ENCODE data around the gene CASTOR1.

DNA sequence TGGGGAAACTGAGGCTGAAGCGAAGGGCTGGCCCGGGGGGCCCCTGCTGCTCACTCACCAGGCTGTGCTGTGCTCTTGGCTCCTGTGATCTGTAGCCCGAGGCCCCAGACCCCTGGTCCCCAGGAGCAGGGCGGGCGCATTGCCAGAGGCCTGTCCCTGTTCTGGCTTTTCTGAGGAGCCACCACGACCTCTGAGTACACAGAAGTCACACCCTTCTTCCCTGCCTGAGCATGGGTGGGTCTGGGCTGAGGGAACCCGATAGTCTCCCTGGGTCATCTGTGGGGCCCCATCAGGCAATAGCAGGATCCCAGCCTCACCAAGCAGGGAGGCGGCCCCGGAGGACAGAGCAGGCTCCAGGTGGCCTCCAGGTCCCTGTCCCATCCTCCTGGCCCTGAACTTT lies 5.1 kb downstream of the CASTOR1 start:
- TF ChIP-seq ZNF501 (tag by site-specific recombination; IDR thresholded peaks at IDR 0.05) (no peak), ZBTB7A (tag by site-specific recombination; IDR thresholded peaks at IDR 0.05; ENCODE audit: low read depth) (no peak), ZSCAN23 (tag by site-specific recombination; IDR thresholded peaks at IDR 0.05) (no peak), ZNF274 (IDR thresholded peaks at IDR 0.05; ENCODE audit: low read length) (no peak), ZNF274 (tag by site-specific recombination; IDR thresholded peaks at IDR 0.05; ENCODE audit: borderline replicate concordance) (no peak), ZBTB1 (tag by site-specific recombination; IDR thresholded peaks at IDR 0.05) (no peak), GLI2 (tag by site-specific recombination; IDR thresholded peaks at IDR 0.05; ENCODE audit: borderline replicate concordance, low read depth) (no peak), ZNF558 (tag by site-specific recombination; IDR thresholded peaks at IDR 0.05) (no peak), ZNF223 (tag by site-specific recombination; IDR thresholded peaks at IDR 0.05) (no peak), ZNF211 (tag by site-specific recombination; IDR thresholded peaks at IDR 0.05; ENCODE audit: low read depth) (no peak)
- TF ChIP-seq, protein P1, sequence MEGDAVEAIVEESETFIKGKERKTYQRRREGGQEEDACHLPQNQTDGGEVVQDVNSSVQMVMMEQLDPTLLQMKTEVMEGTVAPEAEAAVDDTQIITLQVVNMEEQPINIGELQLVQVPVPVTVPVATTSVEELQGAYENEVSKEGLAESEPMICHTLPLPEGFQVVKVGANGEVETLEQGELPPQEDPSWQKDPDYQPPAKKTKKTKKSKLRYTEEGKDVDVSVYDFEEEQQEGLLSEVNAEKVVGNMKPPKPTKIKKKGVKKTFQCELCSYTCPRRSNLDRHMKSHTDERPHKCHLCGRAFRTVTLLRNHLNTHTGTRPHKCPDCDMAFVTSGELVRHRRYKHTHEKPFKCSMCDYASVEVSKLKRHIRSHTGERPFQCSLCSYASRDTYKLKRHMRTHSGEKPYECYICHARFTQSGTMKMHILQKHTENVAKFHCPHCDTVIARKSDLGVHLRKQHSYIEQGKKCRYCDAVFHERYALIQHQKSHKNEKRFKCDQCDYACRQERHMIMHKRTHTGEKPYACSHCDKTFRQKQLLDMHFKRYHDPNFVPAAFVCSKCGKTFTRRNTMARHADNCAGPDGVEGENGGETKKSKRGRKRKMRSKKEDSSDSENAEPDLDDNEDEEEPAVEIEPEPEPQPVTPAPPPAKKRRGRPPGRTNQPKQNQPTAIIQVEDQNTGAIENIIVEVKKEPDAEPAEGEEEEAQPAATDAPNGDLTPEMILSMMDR (tag by site-specific recombination; IDR thresholded peaks at IDR 0.05): no peak
- TF ChIP-seq, protein P2, sequence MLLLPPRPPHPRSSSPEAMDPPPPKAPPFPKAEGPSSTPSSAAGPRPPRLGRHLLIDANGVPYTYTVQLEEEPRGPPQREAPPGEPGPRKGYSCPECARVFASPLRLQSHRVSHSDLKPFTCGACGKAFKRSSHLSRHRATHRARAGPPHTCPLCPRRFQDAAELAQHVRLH (tag by site-specific recombination; IDR thresholded peaks at IDR 0.05): no peak
- TF ChIP-seq, protein P3, sequence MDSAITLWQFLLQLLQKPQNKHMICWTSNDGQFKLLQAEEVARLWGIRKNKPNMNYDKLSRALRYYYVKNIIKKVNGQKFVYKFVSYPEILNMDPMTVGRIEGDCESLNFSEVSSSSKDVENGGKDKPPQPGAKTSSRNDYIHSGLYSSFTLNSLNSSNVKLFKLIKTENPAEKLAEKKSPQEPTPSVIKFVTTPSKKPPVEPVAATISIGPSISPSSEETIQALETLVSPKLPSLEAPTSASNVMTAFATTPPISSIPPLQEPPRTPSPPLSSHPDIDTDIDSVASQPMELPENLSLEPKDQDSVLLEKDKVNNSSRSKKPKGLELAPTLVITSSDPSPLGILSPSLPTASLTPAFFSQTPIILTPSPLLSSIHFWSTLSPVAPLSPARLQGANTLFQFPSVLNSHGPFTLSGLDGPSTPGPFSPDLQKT (IDR thresholded peaks at IDR 0.05; ENCODE audit: borderline replicate concordance, low read depth, low read length): no peak
- TF ChIP-seq, protein P4, sequence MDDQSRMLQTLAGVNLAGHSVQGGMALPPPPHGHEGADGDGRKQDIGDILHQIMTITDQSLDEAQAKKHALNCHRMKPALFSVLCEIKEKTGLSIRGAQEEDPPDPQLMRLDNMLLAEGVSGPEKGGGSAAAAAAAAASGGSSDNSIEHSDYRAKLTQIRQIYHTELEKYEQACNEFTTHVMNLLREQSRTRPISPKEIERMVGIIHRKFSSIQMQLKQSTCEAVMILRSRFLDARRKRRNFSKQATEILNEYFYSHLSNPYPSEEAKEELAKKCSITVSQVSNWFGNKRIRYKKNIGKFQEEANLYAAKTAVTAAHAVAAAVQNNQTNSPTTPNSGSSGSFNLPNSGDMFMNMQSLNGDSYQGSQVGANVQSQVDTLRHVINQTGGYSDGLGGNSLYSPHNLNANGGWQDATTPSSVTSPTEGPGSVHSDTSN (CRISPR knock-in tag; IDR thresholded peaks at IDR 0.05): no peak
